GM20000 (cell line): ENCODE data around the gene BPIFA1.

Experiments
- DNase-seq: peaks from one replicate; pipeline ENCODE4 v3.0.0; 2012; ENCODE audit warnings: low spot score
- TF ChIP-seq, protein P1 (sequence below): IDR thresholded peaks from 2 replicates; pipeline ENCODE4 v1.5.1; 2012; ENCODE audit warnings: mild to moderate bottlenecking, control low read depth; ENCODE audit errors: extremely low read depth, missing control alignments

BPIFA1 gene

DNA sequence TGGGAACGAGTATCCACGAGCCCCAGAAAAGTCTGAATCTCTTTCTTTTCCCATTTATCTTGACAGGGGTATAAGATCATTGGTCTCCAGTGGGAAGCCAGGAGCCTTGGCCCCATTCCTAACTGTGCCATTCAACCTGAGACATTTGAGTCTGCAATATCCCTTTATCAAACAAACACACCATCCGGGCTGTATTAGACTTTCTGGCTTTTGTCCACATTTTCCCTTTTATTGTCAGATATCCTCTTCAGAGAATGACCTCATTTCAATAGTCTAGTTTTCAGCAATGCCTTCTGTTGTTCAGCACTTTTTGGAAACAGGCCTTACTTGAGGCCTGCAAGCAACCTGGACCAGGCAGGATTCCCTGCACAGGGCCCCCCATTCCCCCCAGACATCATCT is 15.7 kb downstream of the BPIFA1 start:
- TF ChIP-seq, protein P1, sequence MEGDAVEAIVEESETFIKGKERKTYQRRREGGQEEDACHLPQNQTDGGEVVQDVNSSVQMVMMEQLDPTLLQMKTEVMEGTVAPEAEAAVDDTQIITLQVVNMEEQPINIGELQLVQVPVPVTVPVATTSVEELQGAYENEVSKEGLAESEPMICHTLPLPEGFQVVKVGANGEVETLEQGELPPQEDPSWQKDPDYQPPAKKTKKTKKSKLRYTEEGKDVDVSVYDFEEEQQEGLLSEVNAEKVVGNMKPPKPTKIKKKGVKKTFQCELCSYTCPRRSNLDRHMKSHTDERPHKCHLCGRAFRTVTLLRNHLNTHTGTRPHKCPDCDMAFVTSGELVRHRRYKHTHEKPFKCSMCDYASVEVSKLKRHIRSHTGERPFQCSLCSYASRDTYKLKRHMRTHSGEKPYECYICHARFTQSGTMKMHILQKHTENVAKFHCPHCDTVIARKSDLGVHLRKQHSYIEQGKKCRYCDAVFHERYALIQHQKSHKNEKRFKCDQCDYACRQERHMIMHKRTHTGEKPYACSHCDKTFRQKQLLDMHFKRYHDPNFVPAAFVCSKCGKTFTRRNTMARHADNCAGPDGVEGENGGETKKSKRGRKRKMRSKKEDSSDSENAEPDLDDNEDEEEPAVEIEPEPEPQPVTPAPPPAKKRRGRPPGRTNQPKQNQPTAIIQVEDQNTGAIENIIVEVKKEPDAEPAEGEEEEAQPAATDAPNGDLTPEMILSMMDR, result no peak
- DNase-seq, result no peak

DNA sequence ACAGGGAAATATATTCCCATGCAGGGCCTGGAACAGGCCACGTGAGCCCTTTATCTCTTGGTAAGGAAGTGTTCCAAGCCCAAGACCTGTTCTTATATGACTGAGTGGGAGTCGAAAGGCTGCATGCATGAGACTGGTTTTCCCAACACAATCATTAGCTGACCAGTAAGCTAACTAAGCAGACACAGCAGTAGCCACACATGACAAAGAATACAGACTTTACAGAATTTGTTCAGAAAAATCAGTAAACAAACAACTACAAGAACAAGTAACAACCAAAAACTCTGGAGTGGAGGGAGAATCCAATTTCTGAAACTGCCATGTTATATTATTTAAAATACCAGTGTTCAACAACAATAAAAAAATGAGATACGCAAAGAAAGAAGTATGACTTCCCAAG is 16.7 kb downstream of the BPIFA1 start:
- DNase-seq, result no peak
- TF ChIP-seq, protein P1, result no peak

DNA sequence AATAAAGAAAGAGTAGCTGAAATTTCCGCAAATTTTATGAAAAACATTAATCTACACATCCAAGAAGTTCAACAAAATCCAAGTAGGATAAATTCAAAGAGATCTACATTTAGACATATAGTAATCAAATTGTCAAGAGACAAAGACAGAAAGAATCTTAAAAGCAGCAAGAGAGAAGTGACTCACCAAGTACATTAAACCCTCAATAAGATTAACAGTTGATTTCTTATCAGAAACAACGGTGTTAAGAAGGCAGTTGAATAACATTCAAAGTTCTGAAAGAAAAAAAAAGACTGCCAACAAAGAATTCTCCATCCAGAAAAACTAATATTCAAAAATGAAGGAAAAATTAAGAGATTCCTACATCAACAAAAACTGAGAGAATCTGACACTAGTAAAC is 19.2 kb downstream of the BPIFA1 start:
- DNase-seq, result no peak
- TF ChIP-seq, protein P1, result no peak

DNA sequence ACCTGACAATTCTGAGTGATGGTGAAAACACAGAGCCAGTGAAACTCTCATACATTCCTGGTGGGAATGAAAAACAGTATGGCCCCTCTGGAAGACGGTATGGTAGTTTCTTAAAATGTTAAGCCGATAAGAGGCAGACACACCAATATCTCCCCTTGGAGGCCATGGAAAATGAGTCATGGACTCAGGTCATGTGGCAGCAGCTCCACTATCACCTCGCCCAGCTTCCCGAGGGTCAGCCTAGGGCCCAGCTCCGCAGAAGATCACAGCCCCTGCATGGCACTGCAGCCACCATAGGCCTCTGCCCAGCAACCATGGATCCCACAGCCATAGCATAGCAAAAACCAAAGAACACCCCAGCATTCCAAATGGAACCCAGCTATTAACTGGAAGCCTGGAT is 21.4 kb downstream of the BPIFA1 start:
- DNase-seq, result no peak
- TF ChIP-seq, protein P1, result no peak

DNA sequence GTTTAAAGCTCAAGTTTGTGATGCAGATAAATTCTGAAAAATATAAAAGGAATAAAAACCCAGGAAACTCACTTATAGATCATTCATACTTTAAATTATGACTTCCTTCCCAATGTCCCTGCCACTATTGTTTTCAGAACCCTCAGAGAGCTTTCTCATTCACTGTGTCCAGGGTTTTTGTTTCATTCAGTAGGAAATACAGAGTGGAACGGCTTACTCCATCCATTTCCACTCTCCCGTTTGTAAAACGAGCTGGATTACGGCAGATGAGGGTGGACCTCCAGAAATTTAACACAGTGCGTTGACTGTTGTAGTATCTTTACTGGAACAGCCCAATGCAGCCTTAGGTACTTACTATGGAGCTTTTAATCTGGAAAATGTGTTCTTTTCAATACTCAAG is 23.6 kb downstream of the BPIFA1 start:
- TF ChIP-seq, protein P1, result no peak

DNA sequence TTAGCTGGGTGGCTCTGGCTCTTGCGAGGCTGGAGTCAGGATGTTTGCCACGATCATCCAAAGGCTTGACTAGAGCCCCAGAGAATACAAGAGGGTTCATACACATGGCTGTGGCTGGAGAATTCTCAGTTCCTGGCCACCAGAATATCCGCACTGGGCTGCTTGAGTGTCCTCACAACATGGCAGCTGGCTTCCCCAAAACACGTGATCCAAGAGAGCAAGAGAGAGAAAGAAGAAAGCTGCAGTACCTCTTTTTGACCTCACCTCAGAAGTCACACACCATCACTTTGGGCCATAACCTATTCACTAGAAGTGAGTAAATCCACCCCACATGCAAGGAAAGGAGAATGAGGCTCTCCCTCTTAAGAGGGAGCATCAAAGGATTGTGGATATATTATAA is 25.7 kb downstream of the BPIFA1 start:
- TF ChIP-seq, protein P1, result no peak
- DNase-seq, result no peak

More for the DNA sequence above, 23.6 kb downstream of the BPIFA1 start:
- DNase-seq, result no peak

DNA sequence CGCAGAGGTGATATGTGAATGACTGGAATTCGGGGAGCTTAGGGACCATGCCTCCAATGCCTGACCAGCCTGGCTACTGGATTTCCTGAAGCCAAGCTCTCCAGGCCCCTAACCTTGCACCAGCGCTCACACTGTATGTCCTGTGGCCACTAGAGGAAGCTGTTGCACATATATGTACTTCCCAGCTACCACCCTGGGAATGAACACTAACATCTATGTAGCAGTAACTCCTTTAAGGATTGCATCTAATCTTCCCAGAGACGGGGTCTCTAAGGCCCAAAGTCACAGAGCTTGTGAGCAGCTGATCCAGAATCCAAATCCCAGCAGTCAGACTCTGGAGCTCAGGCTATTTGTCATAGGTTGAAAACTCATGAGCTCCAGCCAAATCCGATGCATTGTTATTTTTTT is 26.9 kb downstream of the BPIFA1 start:
- no peak for DNase-seq
- TF ChIP-seq, protein P1, result peak; percentile 16
